Measurements from ENCODE around the gene TTLL8. TPM values are rescaled to one million over a fixed set of nuclear protein-coding genes. Genes with fewer than 3 reads are reported as not detected.

TTLL8 gene
- total RNA-seq, 1 experiment from 2014 or later, result not detected

DNA sequence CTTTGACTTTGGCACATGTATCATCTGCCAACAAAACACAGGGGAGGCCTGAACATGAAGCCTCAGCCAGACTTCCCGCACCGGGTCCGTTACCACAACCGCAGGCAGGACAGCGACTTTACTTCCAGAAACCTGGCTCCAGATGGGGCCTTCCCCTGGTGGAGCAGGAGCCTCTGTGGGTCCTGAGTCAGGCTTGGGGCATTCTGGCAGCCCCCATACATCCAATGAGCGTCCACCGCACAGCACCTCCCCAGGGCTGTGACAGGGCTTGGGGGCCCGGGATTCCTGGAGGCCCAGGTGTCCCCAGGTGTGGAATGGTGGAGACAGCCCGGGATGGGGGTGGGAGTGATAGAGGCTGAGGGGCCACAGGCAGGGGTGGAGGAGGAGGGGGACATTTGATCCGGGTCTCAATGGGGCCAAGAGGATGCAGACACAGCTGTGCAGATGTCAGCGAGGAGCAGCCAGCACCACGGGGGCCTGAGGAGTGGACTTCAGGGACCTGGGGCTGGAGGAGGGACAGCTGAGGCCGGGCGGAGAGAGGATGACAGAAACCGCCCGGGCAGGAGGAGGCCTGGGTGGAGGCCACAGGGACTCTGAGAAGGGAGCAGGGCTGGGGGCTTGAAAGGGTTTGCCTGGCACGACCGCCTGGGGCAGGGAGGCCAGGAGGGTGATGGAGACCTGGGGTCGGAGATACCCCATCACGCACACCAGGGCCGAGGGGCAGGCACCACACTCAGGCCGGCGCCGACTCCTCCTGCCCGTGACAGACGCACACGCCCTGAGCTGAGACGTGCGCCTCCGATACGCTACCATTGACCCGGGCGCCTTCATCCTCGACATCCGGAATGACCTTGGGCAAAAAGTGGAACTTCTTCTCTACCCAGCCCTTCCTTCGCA, 8.6 kb downstream of the TTLL8 start:
- no peaks in the 10 kb centered on the region for H3K79me2 ChIP-seq (ENCODE audit: low read length)
- no peaks in the 10 kb centered on the region for H3K36me3 ChIP-seq (ENCODE audit: low read depth, low read length)
- no peak overlapping the region for H3K4me3 ChIP-seq (ENCODE audit: low read length)
- intact Hi-C loops (cut with micrococcal nuclease), result no loop called here
- no peaks in the 10 kb centered on the region for H3K9me3 ChIP-seq (ENCODE audit: low read length)
- no TSS peak for BruUV-seq (replicated peaks)
- no peak overlapping the region for H3K9ac ChIP-seq (ENCODE audit: low read length)
- H3F3A ChIP-seq (ENCODE audit: low read length, unreplicated experiment), result no peaks in the 10 kb centered on the region
- ChIA-PET CTCF (no interaction called here), POLR2A (ENCODE audit: unreplicated experiment) (no interaction called here)
- no peaks in the 10 kb centered on the region for H3K9me2 ChIP-seq (replicated peaks; ENCODE audit: low read length)
- no peak overlapping the region for H2AFZ ChIP-seq (ENCODE audit: low read length)
- H3K27me3 ChIP-seq (ENCODE audit: low read length), result no peaks in the 10 kb centered on the region
- no peak for TF ChIP-seq EZH2phosphoT487 (IDR thresholded peaks at IDR 0.05; ENCODE audit: borderline replicate concordance, low read length)
- TF ChIP-seq EZH2 (IDR thresholded peaks at IDR 0.05; ENCODE audit: low read length, unreplicated experiment), result no peak
- TF ChIP-seq, protein P1, sequence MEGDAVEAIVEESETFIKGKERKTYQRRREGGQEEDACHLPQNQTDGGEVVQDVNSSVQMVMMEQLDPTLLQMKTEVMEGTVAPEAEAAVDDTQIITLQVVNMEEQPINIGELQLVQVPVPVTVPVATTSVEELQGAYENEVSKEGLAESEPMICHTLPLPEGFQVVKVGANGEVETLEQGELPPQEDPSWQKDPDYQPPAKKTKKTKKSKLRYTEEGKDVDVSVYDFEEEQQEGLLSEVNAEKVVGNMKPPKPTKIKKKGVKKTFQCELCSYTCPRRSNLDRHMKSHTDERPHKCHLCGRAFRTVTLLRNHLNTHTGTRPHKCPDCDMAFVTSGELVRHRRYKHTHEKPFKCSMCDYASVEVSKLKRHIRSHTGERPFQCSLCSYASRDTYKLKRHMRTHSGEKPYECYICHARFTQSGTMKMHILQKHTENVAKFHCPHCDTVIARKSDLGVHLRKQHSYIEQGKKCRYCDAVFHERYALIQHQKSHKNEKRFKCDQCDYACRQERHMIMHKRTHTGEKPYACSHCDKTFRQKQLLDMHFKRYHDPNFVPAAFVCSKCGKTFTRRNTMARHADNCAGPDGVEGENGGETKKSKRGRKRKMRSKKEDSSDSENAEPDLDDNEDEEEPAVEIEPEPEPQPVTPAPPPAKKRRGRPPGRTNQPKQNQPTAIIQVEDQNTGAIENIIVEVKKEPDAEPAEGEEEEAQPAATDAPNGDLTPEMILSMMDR (conservative IDR thresholded peaks at IDR 0.05; ENCODE audit: low read depth, low read length), result no peak
- H4K20me1 ChIP-seq (ENCODE audit: low read length), result no peaks in the 10 kb centered on the region
- H3K4me1 ChIP-seq (ENCODE audit: insufficient read depth, low read length), result no peaks in the 10 kb centered on the region
- DNase-seq (no peak), ATAC-seq (no peak)
- no peak overlapping the region for H3K27ac ChIP-seq (ENCODE audit: low read length)
- H3K4me2 ChIP-seq (ENCODE audit: low read length), result no peak overlapping the region

DNA sequence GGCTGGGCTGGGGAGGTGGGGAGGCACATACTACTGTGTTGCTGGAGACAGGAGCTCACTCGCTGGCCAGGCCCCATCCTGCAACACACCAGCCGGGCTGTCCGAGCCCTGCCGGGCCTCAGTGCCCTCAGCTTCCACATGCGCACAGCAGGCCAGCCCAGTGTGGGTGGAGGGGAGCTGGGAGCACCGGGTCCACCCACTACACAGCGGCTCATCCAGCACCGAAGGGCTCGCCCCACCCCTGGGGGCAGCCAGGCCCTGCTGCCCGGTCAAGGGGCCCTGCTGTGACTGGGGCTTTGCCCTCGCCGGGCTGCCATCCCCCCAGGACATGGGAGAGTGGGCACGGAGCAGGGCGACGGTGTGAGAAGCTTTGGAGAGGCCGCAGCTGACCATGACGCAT, 9.3 kb downstream of the TTLL8 start:
- BruUV-seq (replicated peaks), result no TSS peak
- Histone ChIP-seq H3K4me1 (ENCODE audit: insufficient read depth, low read length) (no peaks in the 10 kb centered on the region), H3K9me3 (ENCODE audit: low read length) (no peaks in the 10 kb centered on the region), H3K9ac (ENCODE audit: low read length) (no peak overlapping the region), H3K9me2 (replicated peaks; ENCODE audit: low read length) (no peaks in the 10 kb centered on the region), H3K36me3 (ENCODE audit: low read depth, low read length) (no peaks in the 10 kb centered on the region), H3K27me3 (ENCODE audit: low read length) (no peaks in the 10 kb centered on the region), H4K20me1 (ENCODE audit: low read length) (no peaks in the 10 kb centered on the region), H3K27ac (ENCODE audit: low read length) (no peak overlapping the region), H3K4me3 (ENCODE audit: low read length) (no peak overlapping the region), H2AFZ (ENCODE audit: low read length) (no peak overlapping the region), H3F3A (ENCODE audit: low read length, unreplicated experiment) (no peaks in the 10 kb centered on the region), H3K4me2 (ENCODE audit: low read length) (no peak overlapping the region), H3K79me2 (ENCODE audit: low read length) (no peaks in the 10 kb centered on the region)
- ATAC-seq, result no peak
- no peak for DNase-seq
- ChIA-PET CTCF (no interaction called here), POLR2A (ENCODE audit: unreplicated experiment) (no interaction called here)
- intact Hi-C loops (cut with micrococcal nuclease), result no loop called here
- no peak for TF ChIP-seq EZH2 (IDR thresholded peaks at IDR 0.05; ENCODE audit: low read length, unreplicated experiment)
- TF ChIP-seq, protein P1 (conservative IDR thresholded peaks at IDR 0.05; ENCODE audit: low read depth, low read length), result no peak
- TF ChIP-seq EZH2phosphoT487 (IDR thresholded peaks at IDR 0.05; ENCODE audit: borderline replicate concordance, low read length), result no peak

DNA sequence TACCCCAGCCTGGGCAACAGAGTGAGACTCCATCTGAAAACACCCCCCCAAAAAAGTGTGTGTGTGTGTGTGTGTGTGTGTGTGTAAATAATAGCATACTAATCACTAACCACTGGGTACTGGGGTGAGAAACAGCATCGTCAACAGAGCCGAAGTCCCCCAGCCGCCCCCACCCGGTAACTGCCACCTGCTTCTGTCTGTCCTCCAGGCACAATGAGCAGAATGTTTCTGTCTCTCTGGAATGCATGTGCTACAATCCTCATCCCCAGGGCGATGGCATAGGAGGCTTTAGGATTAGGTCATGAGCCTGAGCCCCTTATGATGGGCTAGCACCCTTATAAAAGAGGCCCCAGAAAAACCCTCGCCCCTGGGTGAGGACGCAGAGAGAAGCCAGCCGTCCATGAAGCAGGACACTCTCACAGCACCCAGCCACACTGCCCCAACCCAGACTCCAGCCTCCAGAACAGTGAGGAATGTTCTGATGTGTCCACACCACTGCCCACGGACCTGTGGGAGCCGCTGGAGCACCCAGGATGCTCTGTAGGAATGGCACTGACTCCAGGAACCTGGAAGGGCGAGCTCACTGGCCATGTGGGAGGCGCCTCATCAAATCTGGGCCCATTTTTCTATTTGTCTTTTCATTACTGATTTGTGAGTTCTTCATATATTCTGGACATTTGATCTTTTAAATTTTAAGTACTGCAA, 9.9 kb downstream of the TTLL8 start:
- Histone ChIP-seq H3K4me3 (ENCODE audit: low read length) (no peak overlapping the region), H4K20me1 (ENCODE audit: low read length) (no peaks in the 10 kb centered on the region), H3K27ac (ENCODE audit: low read length) (no peak overlapping the region), H3K79me2 (ENCODE audit: low read length) (no peaks in the 10 kb centered on the region), H3K9me3 (ENCODE audit: low read length) (no peaks in the 10 kb centered on the region), H3K36me3 (ENCODE audit: low read depth, low read length) (no peaks in the 10 kb centered on the region), H3K9ac (ENCODE audit: low read length) (no peak overlapping the region), H3K27me3 (ENCODE audit: low read length) (no peaks in the 10 kb centered on the region), H3K9me2 (replicated peaks; ENCODE audit: low read length) (no peaks in the 10 kb centered on the region), H3K4me1 (ENCODE audit: insufficient read depth, low read length) (no peaks in the 10 kb centered on the region), H3F3A (ENCODE audit: low read length, unreplicated experiment) (no peaks in the 10 kb centered on the region), H3K4me2 (ENCODE audit: low read length) (no peak overlapping the region), H2AFZ (ENCODE audit: low read length) (no peak overlapping the region)
- POLR2A ChIA-PET (ENCODE audit: unreplicated experiment), result no interaction called here
- CTCF ChIA-PET, result no interaction called here
- intact Hi-C loops (cut with micrococcal nuclease), result no loop called here
- TF ChIP-seq EZH2 (IDR thresholded peaks at IDR 0.05; ENCODE audit: low read length, unreplicated experiment) (no peak), EZH2phosphoT487 (IDR thresholded peaks at IDR 0.05; ENCODE audit: borderline replicate concordance, low read length) (no peak)
- TF ChIP-seq, protein P1 (conservative IDR thresholded peaks at IDR 0.05; ENCODE audit: low read depth, low read length), result no peak
- DNase-seq (no peak), ATAC-seq (no peak)
- BruUV-seq (replicated peaks), result no TSS peak

Data from PC-3 (cell line).